Endodermal cell (in vitro differentiated cells): ENCODE data around the gene EARS2. TPM values are rescaled to one million over a fixed set of nuclear protein-coding genes. Genes with fewer than 3 reads are reported as not detected.

Source experiments
- DNase-seq: peaks from one replicate; pipeline ENCODE4 v3.0.0-alpha.2; 2017
- H3K27ac ChIP-seq: 2 replicates; pipeline ENCODE4 v1.5.1; 2013; ENCODE audit warnings: mild to moderate bottlenecking, low read depth, low read length, moderate library complexity
- H3K27me3 ChIP-seq: 2 replicates; pipeline ENCODE4 v1.6.1; 2013; ENCODE audit warnings: mild to moderate bottlenecking, low read length, moderate library complexity; ENCODE audit not compliant: insufficient read depth, control insufficient read depth, poor library complexity, severe bottlenecking
- H3K36me3 ChIP-seq: 2 replicates; pipeline ENCODE4 v1.7.0; 2013; ENCODE audit warnings: mild to moderate bottlenecking, low read length, moderate library complexity; ENCODE audit not compliant: control insufficient read depth, insufficient read depth
- H3K4me1 ChIP-seq: one replicate; pipeline ENCODE4 v1.7.0; 2013; ENCODE audit warnings: low read length; ENCODE audit not compliant: control insufficient read depth, insufficient read depth
- H3K4me3 ChIP-seq: 2 replicates; pipeline ENCODE4 v1.5.1; 2013; ENCODE audit warnings: mild to moderate bottlenecking, low read length, moderate library complexity
- H3K9ac ChIP-seq: 2 replicates; pipeline ENCODE4 v1.6.1; 2013; ENCODE audit warnings: mild to moderate bottlenecking, low read length, moderate library complexity; ENCODE audit not compliant: poor library complexity, severe bottlenecking; ENCODE audit errors: extremely low read depth
- H3K9me3 ChIP-seq: 2 replicates; pipeline ENCODE4 v1.6.1; 2013; ENCODE audit warnings: mild to moderate bottlenecking, low read length, moderate library complexity; ENCODE audit not compliant: control insufficient read depth
- H3K27ac Mint-ChIP-seq: 2 replicates; pipeline ENCODE4 v1.8.0; 2020; ENCODE audit warnings: mixed read lengths
- H3K27me3 Mint-ChIP-seq: 2 replicates; pipeline ENCODE4 v1.8.0; 2021; ENCODE audit warnings: mild to moderate bottlenecking, mixed read lengths; ENCODE audit not compliant: insufficient read depth
- H3K36me3 Mint-ChIP-seq: 2 replicates; pipeline ENCODE4 v1.8.0; 2020; ENCODE audit warnings: low read depth, mixed read lengths
- H3K4me1 Mint-ChIP-seq: 2 replicates; pipeline ENCODE4 v1.8.0; 2020; ENCODE audit warnings: mixed read lengths
- H3K4me3 Mint-ChIP-seq: 2 replicates; pipeline ENCODE4 v1.8.0; 2020; ENCODE audit warnings: mild to moderate bottlenecking, moderate library complexity, mixed read lengths
- H3K9me3 Mint-ChIP-seq: 2 replicates; pipeline ENCODE4 v1.8.0; 2020; ENCODE audit warnings: mild to moderate bottlenecking, mixed read lengths
- CTCF ChIP-seq: fragments of 200-600 bp; sonication (generic); conservative IDR thresholded peaks from 2 replicates; pipeline ENCODE4 v1.5.0; 2021; ENCODE audit warnings: antibody characterized with exemption, mild to moderate bottlenecking
- WGBS, 2 experiments: methylation state at CpG; one replicate each; pipeline versions ENCODE4 v1.1.5 to v1.1.7; 2013; ENCODE audit warnings: missing lambda C conversion rate in 2 of 2, mixed read lengths in 1 of 2; ENCODE audit not compliant: insufficient coverage in 1 of 2, insufficient read length in 1 of 2; 5-methylcytosine and 5-hydroxymethylcytosine counted together
- total RNA-seq, 2 donors: library from RNA; stranded (reverse); fragmentation: NEBNext Ultra II Directional in 1 of 2; extraction: Animal tissue kit (Norgen Biotek cat#: 25700) in 1 of 2; gene quantifications; 2 replicates in 1 of 2; 3 replicates in 1 of 2; pipeline ENCODE4 v1.2.1, GENCODE V29; 2021

EARS2 gene
- total RNA-seq, 2 donors from 2014 or later, result 32.0 to 36.1 TPM

DNA sequence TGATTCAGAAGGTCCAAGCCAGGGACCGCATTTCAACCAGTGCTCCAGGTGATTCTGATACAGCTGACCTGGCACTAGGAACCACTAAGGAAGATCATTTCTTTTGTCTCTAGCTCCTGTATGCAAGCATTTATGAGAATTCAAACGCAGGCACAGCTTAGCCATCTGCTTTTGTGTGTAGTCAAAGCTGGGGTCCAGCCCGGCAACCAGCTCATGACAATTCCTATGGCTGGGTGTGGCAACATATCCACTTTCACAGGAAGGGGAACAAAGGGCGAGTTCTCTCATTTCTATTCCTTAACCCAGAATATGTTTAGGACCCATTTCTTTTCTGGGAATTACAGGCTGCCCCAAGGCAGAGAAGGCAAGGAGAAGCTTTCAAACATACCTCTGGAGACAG lies 76.9 kb downstream of the EARS2 start:
- Histone ChIP-seq H3K36me3 (peaks cover 83% of the 10 kb centered on the region), H3K4me1 (no peaks in the 10 kb centered on the region), H3K9me3 (no peaks in the 10 kb centered on the region), H3K27ac (no peak overlapping the region), H3K4me3 (no peak overlapping the region), H3K27me3 (no peaks in the 10 kb centered on the region), H3K9ac (no peak overlapping the region)
- peaks cover 84% of the 10 kb centered on the region for H3K36me3 Mint-ChIP-seq
- no peak for TF ChIP-seq CTCF
- no peaks in the 10 kb centered on the region for H3K4me1 Mint-ChIP-seq
- WGBS, 2 experiments, result 94 to 97% methylated on average over 4 of the region's 4 CpGs
- no peak for DNase-seq
- H3K27ac Mint-ChIP-seq, result peak overlapping the region; percentile 13
- H3K4me3 Mint-ChIP-seq, result no peak overlapping the region
- no peaks in the 10 kb centered on the region for H3K9me3 Mint-ChIP-seq
- no peaks in the 10 kb centered on the region for H3K27me3 Mint-ChIP-seq

DNA sequence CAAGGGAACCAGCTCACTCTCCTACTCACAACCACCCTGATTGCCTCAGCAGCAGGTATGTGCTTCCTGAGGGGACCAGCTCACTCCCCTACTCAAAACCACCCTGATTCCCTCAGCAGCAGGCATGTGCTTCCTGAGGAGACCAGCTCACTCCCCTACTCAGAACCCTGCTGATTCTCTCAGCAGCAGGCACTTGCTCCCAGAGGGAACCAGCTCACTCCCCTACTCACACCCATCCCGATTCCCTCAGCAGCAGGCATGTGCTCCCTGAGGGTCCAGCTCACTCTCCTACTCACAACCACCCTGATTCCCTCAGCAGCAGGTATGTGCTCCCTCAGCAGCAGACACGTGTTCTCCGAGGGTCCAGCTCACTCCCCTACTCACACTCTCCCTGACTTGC lies 78.0 kb downstream of the EARS2 start:
- Histone ChIP-seq H3K36me3 (peaks cover 85% of the 10 kb centered on the region), H3K4me1 (no peaks in the 10 kb centered on the region), H3K9me3 (no peaks in the 10 kb centered on the region), H3K27me3 (no peaks in the 10 kb centered on the region), H3K4me3 (no peak overlapping the region), H3K27ac (no peak overlapping the region), H3K9ac (no peak overlapping the region)
- Mint-ChIP-seq H3K36me3 (peaks cover 85% of the 10 kb centered on the region), H3K4me1 (no peaks in the 10 kb centered on the region), H3K27ac (no peak overlapping the region), H3K9me3 (no peaks in the 10 kb centered on the region), H3K27me3 (no peaks in the 10 kb centered on the region), H3K4me3 (no peak overlapping the region)
- no peak for TF ChIP-seq CTCF
- WGBS, 2 experiments, result 88 to 100% methylated on average over 1 to 3 of the region's 3 CpGs
- no peak for DNase-seq

DNA sequence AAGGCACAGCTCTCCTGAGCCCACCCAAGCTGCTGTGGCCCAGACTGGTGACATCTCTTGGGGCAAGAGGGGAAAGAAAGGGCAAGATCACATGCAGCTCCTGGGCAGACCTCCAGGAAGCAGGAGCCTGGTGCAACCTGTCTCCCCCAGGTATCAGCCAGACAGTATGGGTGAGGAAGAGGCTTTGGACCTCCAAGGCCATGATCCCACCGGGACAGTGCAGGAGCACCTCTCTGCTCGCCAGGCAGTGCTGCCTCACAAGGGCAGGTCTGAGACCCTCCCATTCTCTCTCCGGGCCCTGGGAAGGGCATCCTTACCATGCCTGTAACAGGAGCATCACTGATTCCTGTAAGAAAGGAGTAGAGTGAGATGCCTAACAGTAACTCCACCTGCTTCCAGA lies 78.6 kb downstream of the EARS2 start:
- Histone ChIP-seq H3K4me1 (no peaks in the 10 kb centered on the region), H3K27me3 (no peaks in the 10 kb centered on the region), H3K4me3 (no peak overlapping the region), H3K9me3 (no peaks in the 10 kb centered on the region), H3K27ac (no peak overlapping the region), H3K36me3 (peaks cover 89% of the 10 kb centered on the region), H3K9ac (no peak overlapping the region)
- no peaks in the 10 kb centered on the region for H3K27me3 Mint-ChIP-seq
- H3K36me3 Mint-ChIP-seq, result peaks cover 90% of the 10 kb centered on the region
- no peaks in the 10 kb centered on the region for H3K9me3 Mint-ChIP-seq
- H3K4me3 Mint-ChIP-seq, result no peak overlapping the region
- DNase-seq, result no peak
- H3K4me1 Mint-ChIP-seq, result no peaks in the 10 kb centered on the region
- TF ChIP-seq CTCF, result no peak
- peak overlapping the region; percentile 30 for H3K27ac Mint-ChIP-seq
- 95 to 100% methylated on average over 3 of the region's 3 CpGs for WGBS, 2 experiments
